OCI-LY7 (cell line): ENCODE data around the gene DISC1. TPM values are rescaled to one million over a fixed set of nuclear protein-coding genes. Genes with fewer than 3 reads are reported as not detected.

Experiments
- BruUV-seq: library from RNA; stranded (reverse); fragments of 400-500 nt; replicated peaks from 2 replicates; lab custom pipeline; 2021; lab: Mats Ljungman, UMichigan
- CTCF ChIA-PET: fragments of 300-600 bp; sonication (Branson Sonifier 250); formaldehyde crosslinking; loops from one replicate; lab custom pipeline; 2022; ENCODE audit warnings: antibody characterized with exemption; ENCODE audit not compliant: unreplicated experiment; lab: Charles Lee
- POLR2A ChIA-PET: fragments of 300-600 bp; sonication (Branson Sonifier 250); formaldehyde crosslinking; loops from one replicate; lab custom pipeline; 2022; ENCODE audit warnings: antibody characterized with exemption; lab: Charles Lee
- DNase-seq: peaks from one replicate; pipeline ENCODE4 v3.0.0-alpha.2; 2015; ENCODE audit warnings: low spot score
- H2AFZ ChIP-seq: fragments of 200-600 bp; sonication (generic), shearing (Covaris generic); 2 replicates; pipeline ENCODE4 v1.6.1; 2014; ENCODE audit warnings: mild to moderate bottlenecking, antibody characterized with exemption, low read length, moderate library complexity
- H3K27ac ChIP-seq: fragments of 200-600 bp; sonication (generic); 2 replicates; pipeline ENCODE4 v1.5.1; 2014; ENCODE audit warnings: mixed run types, low read depth, mild to moderate bottlenecking, moderate library complexity, low read length, inconsistent platforms; ENCODE audit not compliant: poor library complexity, severe bottlenecking
- H3K36me3 ChIP-seq: fragments of 200-600 bp; sonication (generic); 2 replicates; pipeline ENCODE4 v1.6.1; 2014; ENCODE audit warnings: mild to moderate bottlenecking, antibody characterized with exemption, low read length, moderate library complexity, mixed read lengths; ENCODE audit not compliant: insufficient read depth
- H3K4me1 ChIP-seq: fragments of 200-600 bp; sonication (generic); 2 replicates; pipeline ENCODE4 v1.5.1; 2014; ENCODE audit warnings: mild to moderate bottlenecking, low read length; ENCODE audit not compliant: insufficient read depth, poor library complexity, severe bottlenecking
- H3K4me2 ChIP-seq: fragments of 200-600 bp; sonication (generic); 2 replicates; pipeline ENCODE4 v1.6.1; 2014; ENCODE audit warnings: mild to moderate bottlenecking, low read length
- H3K4me3 ChIP-seq: fragments of 200-600 bp; sonication (generic); 2 replicates; pipeline ENCODE4 v1.5.1; 2014; ENCODE audit warnings: mild to moderate bottlenecking, low read depth, low read length; ENCODE audit not compliant: poor library complexity, severe bottlenecking
- H3K79me2 ChIP-seq: fragments of 200-600 bp; sonication (generic); 2 replicates; pipeline ENCODE4 v1.6.1; 2016; ENCODE audit warnings: low read depth, mild to moderate bottlenecking, low read length, moderate library complexity, mixed read lengths; ENCODE audit not compliant: insufficient read depth
- H3K9me2 ChIP-seq: fragments of 200-600 bp; sonication (generic); 2 replicates; pipeline ENCODE4 v1.6.1; 2016; ENCODE audit warnings: mild to moderate bottlenecking, low read length, mixed read lengths; ENCODE audit not compliant: insufficient read depth
- H3K9me3 ChIP-seq: fragments of 200-600 bp; sonication (generic); 2 replicates; pipeline ENCODE4 v1.6.1; 2014; ENCODE audit warnings: mild to moderate bottlenecking, mixed run types, low read length, mixed read lengths
- H4K20me1 ChIP-seq: fragments of 200-600 bp; sonication (generic); 2 replicates; pipeline ENCODE4 v1.6.1; 2014; ENCODE audit warnings: mild to moderate bottlenecking, antibody characterized with exemption, low read length, moderate library complexity, mixed read lengths; ENCODE audit not compliant: insufficient read depth
- CTCF ChIP-seq: fragments of 200-600 bp; sonication (generic); conservative IDR thresholded peaks from 2 replicates; pipeline ENCODE4 v1.5.1; 2014; ENCODE audit warnings: mild to moderate bottlenecking, antibody characterized with exemption, low read length, moderate library complexity, mixed read lengths
- EZH2phosphoT487 ChIP-seq: fragments of 200-600 bp; sonication (generic); IDR thresholded peaks from 2 replicates; pipeline ENCODE4 v1.6.1; 2018; ENCODE audit warnings: low read depth, borderline replicate concordance, mild to moderate bottlenecking, mixed run types, antibody characterized with exemption, low read length, moderate library complexity, mixed read lengths
- intact Hi-C: fragments of 100-400 bp; cut with micrococcal nuclease; formaldehyde crosslinking; loops from one replicate; pipeline ENCODE4 v1.10.0; 2022; ENCODE audit not compliant: unreplicated experiment
- total RNA-seq, 2 experiments: library from RNA; depleted of rRNA in 1 of 2; stranded (reverse); fragments of >200 nt in 1 of 2; shearing (Covaris generic) in 1 of 2; gene quantifications; 2 replicates each; pipeline ENCODE4 v1.2.3, GENCODE V29; 2014 to 2022

Gene DISC1
- total RNA-seq, 2 experiments from 2014 or later, result 0.91 TPM; not detected in 1

- H3K9me2 ChIP-seq, result no peaks in the 10 kb centered on the region
- H3K9me3 ChIP-seq, result no peaks in the 10 kb centered on the region
- POLR2A ChIA-PET, result no interaction called here
- no peaks in the 10 kb centered on the region for H3K79me2 ChIP-seq
- H3K4me2 ChIP-seq, result no peak overlapping the region
- H2AFZ ChIP-seq, result no peak overlapping the region
- H3K4me3 ChIP-seq, result no peak overlapping the region
- BruUV-seq, result no TSS peak
- DNase-seq, result no peak
- CTCF ChIA-PET, result no interaction called here
- H4K20me1 ChIP-seq, result no peaks in the 10 kb centered on the region
- no peaks in the 10 kb centered on the region for H3K4me1 ChIP-seq
- intact Hi-C loops, result no loop called here
- no peaks in the 10 kb centered on the region for H3K36me3 ChIP-seq
- no peak overlapping the region for H3K27ac ChIP-seq
- no peak for TF ChIP-seq CTCF
- TF ChIP-seq EZH2phosphoT487, result no peak
Measured at GRCh38 chr1:231681006-231681405, 54.4 kb downstream of the DISC1 start.

GRCh38 chr1:231682779-231683178, 56.2 kb downstream of the DISC1 start:
- Histone ChIP-seq H3K9me2 (no peaks in the 10 kb centered on the region), H3K79me2 (no peaks in the 10 kb centered on the region), H3K4me2 (no peak overlapping the region), H3K27ac (no peak overlapping the region), H3K4me3 (no peak overlapping the region), H3K36me3 (no peaks in the 10 kb centered on the region), H3K9me3 (no peaks in the 10 kb centered on the region), H4K20me1 (no peaks in the 10 kb centered on the region), H2AFZ (no peak overlapping the region), H3K4me1 (no peaks in the 10 kb centered on the region)
- intact Hi-C loops, result no loop called here
- DNase-seq, result no peak
- CTCF ChIA-PET, result no interaction called here
- POLR2A ChIA-PET, result no interaction called here
- no TSS peak for BruUV-seq
- no peak for TF ChIP-seq EZH2phosphoT487
- TF ChIP-seq CTCF, result no peak

- no peak overlapping the region for H3K4me2 ChIP-seq
- CTCF ChIA-PET, result no interaction called here
- intact Hi-C loops, result no loop called here
Measured at GRCh38 chr1:231683439-231684165, 57.0 kb downstream of the DISC1 start.

More at GRCh38 chr1:231683439-231684165, 57.0 kb downstream of the DISC1 start:
- POLR2A ChIA-PET, result no interaction called here
- no peaks in the 10 kb centered on the region for H3K36me3 ChIP-seq
- H2AFZ ChIP-seq, result no peak overlapping the region
- H3K27ac ChIP-seq, result no peak overlapping the region
- no peak for DNase-seq
- BruUV-seq, result no TSS peak
- H3K79me2 ChIP-seq, result no peaks in the 10 kb centered on the region
- H3K9me2 ChIP-seq, result no peaks in the 10 kb centered on the region
- H3K4me3 ChIP-seq, result no peak overlapping the region
- H3K9me3 ChIP-seq, result no peaks in the 10 kb centered on the region
- H3K4me1 ChIP-seq, result no peaks in the 10 kb centered on the region
- H4K20me1 ChIP-seq, result no peaks in the 10 kb centered on the region
- TF ChIP-seq CTCF (no peak), EZH2phosphoT487 (no peak)
